ENCODE measurements around the gene ORC3. TPM values are rescaled to one million over a fixed set of nuclear protein-coding genes. Genes with fewer than 3 reads are reported as not detected.
A peak's percentile ranks its signal among the peaks of the same experiment; 100 is the strongest.

Gene ORC3
- total and polyA plus RNA-seq, 7 experiments from 2014 or later, result 17.7 to 40.3 (median 28.2) TPM

GRCh38 chr6:87668013-87668412 is 78.1 kb downstream of the ORC3 start:
- H3K9me3 ChIP-seq (ENCODE audit: control insufficient read depth in 2 of 3, low read length in 3 of 3), result no peaks in the 10 kb centered on the region
- Mint-ChIP-seq H3K27ac (peak overlapping the region in 2 of 9 donors; percentile 11 to 21), H3K4me3 (no peak overlapping the region), H3K4me1 (peaks cover 12 to 23% (median 16%) of the 10 kb centered on the region in 7 donors), H3K9me3 (no peaks in the 10 kb centered on the region), H3K27me3 (no peaks in the 10 kb centered on the region), H3K36me3 (peaks cover 3 to 37% (median 18%) of the 10 kb centered on the region in 5 donors)
- no peak overlapping the region for H3K27ac ChIP-seq (ENCODE audit: low read depth, low read length)
- intact Hi-C loops (cut with micrococcal nuclease), result no loop called here
- H3K27me3 ChIP-seq (ENCODE audit: control insufficient read depth in 2 of 2, insufficient read depth in 2 of 2, low read length in 2 of 2), result no peaks in the 10 kb centered on the region
- CTCF ChIA-PET, result interaction anchor here (0.6 kb wide), 1 partner anchor 41 kb away, joined by 6 read pairs; no protein-coding TSS in a partner anchor
- ATAC-seq (no peak), DNase-seq (no peak)
- POLR2A ChIA-PET, result interaction anchor here (0.7 kb wide), 1 partner anchor 25 kb away, joined by 3 read pairs; no protein-coding TSS in a partner anchor
- H3K4me1 ChIP-seq (ENCODE audit: control insufficient read depth in 2 of 2, insufficient read depth in 2 of 2, low read length in 2 of 2), result no peaks in the 10 kb centered on the region
- H3K4me3 ChIP-seq (ENCODE audit: low read length), result no peak overlapping the region
- H3K36me3 ChIP-seq (ENCODE audit: control insufficient read depth in 2 of 3, insufficient read depth in 3 of 3, low read length in 3 of 3), result peaks cover 0 to 27% (median 0%) of the 10 kb centered on the region in 3 experiments

GRCh38 chr6:87669051-87669450 is 79.1 kb downstream of the ORC3 start:
- Histone ChIP-seq H3K27ac (ENCODE audit: low read depth, low read length) (no peak overlapping the region), H3K27me3 (ENCODE audit: control insufficient read depth in 2 of 2, insufficient read depth in 2 of 2, low read length in 2 of 2) (no peaks in the 10 kb centered on the region), H3K4me3 (ENCODE audit: low read length) (no peak overlapping the region), H3K36me3 (ENCODE audit: control insufficient read depth in 2 of 3, insufficient read depth in 3 of 3, low read length in 3 of 3) (peaks cover 0 to 21% (median 0%) of the 10 kb centered on the region in 3 experiments), H3K9me3 (ENCODE audit: control insufficient read depth in 2 of 3, low read length in 3 of 3) (no peaks in the 10 kb centered on the region), H3K4me1 (ENCODE audit: control insufficient read depth in 2 of 2, insufficient read depth in 2 of 2, low read length in 2 of 2) (no peaks in the 10 kb centered on the region)
- intact Hi-C loops (cut with micrococcal nuclease), result no loop called here
- Mint-ChIP-seq H3K27ac (peak overlapping the region in 5 of 9 donors; percentile 30 to 70 (median 52)), H3K27me3 (no peaks in the 10 kb centered on the region), H3K4me3 (no peak overlapping the region), H3K4me1 (peaks cover 12 to 23% (median 16%) of the 10 kb centered on the region in 7 donors), H3K9me3 (no peaks in the 10 kb centered on the region), H3K36me3 (peaks cover 3 to 32% (median 17%) of the 10 kb centered on the region in 5 donors)
- POLR2A ChIA-PET, result no interaction called here
- CTCF ChIA-PET, result no interaction called here
- DNase-seq (no peak), ATAC-seq (no peak)

GRCh38 chr6:87670707-87671106 is 80.8 kb downstream of the ORC3 start:
- H3K4me1 ChIP-seq (ENCODE audit: control insufficient read depth in 2 of 2, insufficient read depth in 2 of 2, low read length in 2 of 2), result no peaks in the 10 kb centered on the region
- Mint-ChIP-seq H3K4me3 (no peak overlapping the region), H3K27ac (peak overlapping the region; percentile 20 to 85 (median 51)), H3K36me3 (peaks cover 8 to 41% (median 28%) of the 10 kb centered on the region in 5 donors), H3K27me3 (no peaks in the 10 kb centered on the region), H3K9me3 (no peaks in the 10 kb centered on the region), H3K4me1 (peaks cover 12 to 23% (median 16%) of the 10 kb centered on the region in 7 donors)
- no peak overlapping the region for H3K27ac ChIP-seq (ENCODE audit: low read depth, low read length)
- no peak for DNase-seq
- no peaks in the 10 kb centered on the region for H3K9me3 ChIP-seq (ENCODE audit: control insufficient read depth in 2 of 3, low read length in 3 of 3)
- ChIA-PET POLR2A (no interaction called here), CTCF (no interaction called here)
- no peak overlapping the region for H3K4me3 ChIP-seq (ENCODE audit: low read length)
- H3K36me3 ChIP-seq (ENCODE audit: control insufficient read depth in 2 of 3, insufficient read depth in 3 of 3, low read length in 3 of 3), result peaks cover 4 to 32% (median 9%) of the 10 kb centered on the region in 3 experiments
- intact Hi-C loops (cut with micrococcal nuclease), result loop anchor here in 1 of 2 donors (1.0 kb wide), 1 partner anchor 31 kb away; no protein-coding TSS in a partner anchor
- H3K27me3 ChIP-seq (ENCODE audit: control insufficient read depth in 2 of 2, insufficient read depth in 2 of 2, low read length in 2 of 2), result no peaks in the 10 kb centered on the region
- peak; percentile 54 for ATAC-seq

- Histone ChIP-seq H3K4me1 (ENCODE audit: control insufficient read depth in 2 of 2, insufficient read depth in 2 of 2, low read length in 2 of 2) (no peaks in the 10 kb centered on the region), H3K9me3 (ENCODE audit: control insufficient read depth in 2 of 3, low read length in 3 of 3) (no peaks in the 10 kb centered on the region), H3K4me3 (ENCODE audit: low read length) (no peak overlapping the region), H3K36me3 (ENCODE audit: control insufficient read depth in 2 of 3, insufficient read depth in 3 of 3, low read length in 3 of 3) (peaks cover 4 to 36% (median 12%) of the 10 kb centered on the region in 3 experiments), H3K27ac (ENCODE audit: low read depth, low read length) (no peak overlapping the region), H3K27me3 (ENCODE audit: control insufficient read depth in 2 of 2, insufficient read depth in 2 of 2, low read length in 2 of 2) (no peaks in the 10 kb centered on the region)
- POLR2A ChIA-PET, result no interaction called here
- peak overlapping the region in 7 of 9 donors; percentile 42 to 85 (median 59) for H3K27ac Mint-ChIP-seq
- peaks cover 12 to 23% (median 16%) of the 10 kb centered on the region in 7 donors for H3K4me1 Mint-ChIP-seq
- H3K36me3 Mint-ChIP-seq, result peaks cover 8 to 43% (median 30%) of the 10 kb centered on the region in 5 donors
- H3K27me3 Mint-ChIP-seq, result no peaks in the 10 kb centered on the region
- H3K4me3 Mint-ChIP-seq, result no peak overlapping the region
- no peaks in the 10 kb centered on the region for H3K9me3 Mint-ChIP-seq
- CTCF ChIA-PET, result no interaction called here
- intact Hi-C loops (cut with micrococcal nuclease), result loop anchor here in 1 of 2 donors (1.0 kb wide), 1 partner anchor 30 kb away; no protein-coding TSS in a partner anchor
- no peak for ATAC-seq
- no peak for DNase-seq
Measured at GRCh38 chr6:87671555-87672029, 81.7 kb downstream of the ORC3 start.

GRCh38 chr6:87672641-87673040 is 82.7 kb downstream of the ORC3 start:
- H3K9me3 ChIP-seq (ENCODE audit: control insufficient read depth in 2 of 3, low read length in 3 of 3), result no peaks in the 10 kb centered on the region
- no peaks in the 10 kb centered on the region for H3K4me1 ChIP-seq (ENCODE audit: control insufficient read depth in 2 of 2, insufficient read depth in 2 of 2, low read length in 2 of 2)
- Mint-ChIP-seq H3K9me3 (no peaks in the 10 kb centered on the region), H3K27ac (peak overlapping the region in 2 of 9 donors; percentile 28 to 33), H3K36me3 (peaks cover 8 to 39% (median 27%) of the 10 kb centered on the region in 5 donors), H3K27me3 (no peaks in the 10 kb centered on the region), H3K4me3 (no peak overlapping the region), H3K4me1 (peaks cover 12 to 23% (median 16%) of the 10 kb centered on the region in 7 donors)
- POLR2A ChIA-PET, result no interaction called here
- no peak overlapping the region for H3K4me3 ChIP-seq (ENCODE audit: low read length)
- ATAC-seq (no peak), DNase-seq (no peak)
- no peaks in the 10 kb centered on the region for H3K27me3 ChIP-seq (ENCODE audit: control insufficient read depth in 2 of 2, insufficient read depth in 2 of 2, low read length in 2 of 2)
- H3K27ac ChIP-seq (ENCODE audit: low read depth, low read length), result peak overlapping the region; percentile 1
- CTCF ChIA-PET, result interaction anchor here (0.6 kb wide), 1 partner anchor 20 kb away, joined by 3 read pairs; no protein-coding TSS in a partner anchor
- H3K36me3 ChIP-seq (ENCODE audit: control insufficient read depth in 2 of 3, insufficient read depth in 3 of 3, low read length in 3 of 3), result peaks cover 4 to 29% (median 12%) of the 10 kb centered on the region in 3 experiments
- intact Hi-C loops (cut with micrococcal nuclease), result no loop called here

- intact Hi-C loops (cut with micrococcal nuclease), result no loop called here
- H3K27me3 Mint-ChIP-seq, result no peaks in the 10 kb centered on the region
- peaks cover 8 to 40% (median 31%) of the 10 kb centered on the region in 5 donors for H3K36me3 Mint-ChIP-seq
- H3K9me3 Mint-ChIP-seq, result no peaks in the 10 kb centered on the region
- no peak for ATAC-seq
- no peaks in the 10 kb centered on the region for H3K27me3 ChIP-seq (ENCODE audit: control insufficient read depth in 2 of 2, insufficient read depth in 2 of 2, low read length in 2 of 2)
- no peak overlapping the region for H3K27ac ChIP-seq (ENCODE audit: low read depth, low read length)
- H3K4me3 Mint-ChIP-seq, result no peak overlapping the region
- CTCF ChIA-PET, result interaction anchor here (0.6 kb wide), 1 partner anchor 20 kb away, joined by 3 read pairs; no protein-coding TSS in a partner anchor
- POLR2A ChIA-PET, result no interaction called here
- no peaks in the 10 kb centered on the region for H3K9me3 ChIP-seq (ENCODE audit: control insufficient read depth in 2 of 3, low read length in 3 of 3)
- no peak overlapping the region for H3K4me3 ChIP-seq (ENCODE audit: low read length)
- H3K36me3 ChIP-seq (ENCODE audit: control insufficient read depth in 2 of 3, insufficient read depth in 3 of 3, low read length in 3 of 3), result peaks cover 4 to 31% (median 12%) of the 10 kb centered on the region in 3 experiments
- no peaks in the 10 kb centered on the region for H3K4me1 ChIP-seq (ENCODE audit: control insufficient read depth in 2 of 2, insufficient read depth in 2 of 2, low read length in 2 of 2)
- DNase-seq, result no peak
- H3K27ac Mint-ChIP-seq, result peak overlapping the region in 1 of 9 donors; percentile 32
- H3K4me1 Mint-ChIP-seq, result peaks cover 12 to 23% (median 19%) of the 10 kb centered on the region in 7 donors
Measured at GRCh38 chr6:87673237-87673636, 83.3 kb downstream of the ORC3 start.

GRCh38 chr6:87674290-87674689 is 84.4 kb downstream of the ORC3 start:
- POLR2A ChIA-PET, result no interaction called here
- H3K9me3 Mint-ChIP-seq, result no peaks in the 10 kb centered on the region
- CTCF ChIA-PET, result no interaction called here

More at GRCh38 chr6:87674290-87674689, 84.4 kb downstream of the ORC3 start:
- peaks cover 12 to 23% (median 20%) of the 10 kb centered on the region in 7 donors for H3K4me1 Mint-ChIP-seq
- Histone ChIP-seq H3K4me1 (ENCODE audit: control insufficient read depth in 2 of 2, insufficient read depth in 2 of 2, low read length in 2 of 2) (no peaks in the 10 kb centered on the region), H3K4me3 (ENCODE audit: low read length) (no peak overlapping the region), H3K36me3 (ENCODE audit: control insufficient read depth in 2 of 3, insufficient read depth in 3 of 3, low read length in 3 of 3) (peaks cover 4 to 31% (median 12%) of the 10 kb centered on the region in 3 experiments), H3K9me3 (ENCODE audit: control insufficient read depth in 2 of 3, low read length in 3 of 3) (no peaks in the 10 kb centered on the region), H3K27me3 (ENCODE audit: control insufficient read depth in 2 of 2, insufficient read depth in 2 of 2, low read length in 2 of 2) (no peaks in the 10 kb centered on the region), H3K27ac (ENCODE audit: low read depth, low read length) (no peak overlapping the region)
- intact Hi-C loops (cut with micrococcal nuclease), result no loop called here
- no peak for DNase-seq
- H3K27me3 Mint-ChIP-seq, result no peaks in the 10 kb centered on the region
- H3K36me3 Mint-ChIP-seq, result peaks cover 8 to 40% (median 31%) of the 10 kb centered on the region in 5 donors
- no peak for ATAC-seq
- no peak overlapping the region for H3K27ac Mint-ChIP-seq
- no peak overlapping the region for H3K4me3 Mint-ChIP-seq

Data from naive thymus-derived CD4-positive, alpha-beta T cell (primary cell).